ENCODE data around the gene CMYA5. TPM values are rescaled to one million over a fixed set of nuclear protein-coding genes. Genes with fewer than 3 reads are reported as not detected.
"Not testable (repeated sequence)": the region's sequence is repeated elsewhere in the genome, so short reads cannot be mapped to it uniquely, and the experiment has no call there.

Gene CMYA5
- total RNA-seq, 2 experiments from 2014 or later = 0.20 to 0.29 TPM

- CTCF ChIA-PET = interaction anchor here (0.8 to 1.1 kb wide), 2 partner anchors 11 to 208 kb away, joined by 3 to 5 read pairs; no protein-coding TSS in a partner anchor
- peaks cover 7% of the 10 kb centered on the region for H3K9me3 Mint-ChIP-seq
- DNase-seq = no peak
- H3K27me3 Mint-ChIP-seq = no peaks in the 10 kb centered on the region
- no peak overlapping the region for H3K4me3 Mint-ChIP-seq
- no peak overlapping the region for H3K27ac Mint-ChIP-seq
- POLR2A ChIA-PET = no interaction called here
- H3K36me3 Mint-ChIP-seq (ENCODE audit: low read depth) = no peaks in the 10 kb centered on the region
- H3K4me1 Mint-ChIP-seq = peaks cover 3% of the 10 kb centered on the region
Measured at GRCh38 chr5:79762929-79763328, 73.3 kb downstream of the CMYA5 start.

DNA sequence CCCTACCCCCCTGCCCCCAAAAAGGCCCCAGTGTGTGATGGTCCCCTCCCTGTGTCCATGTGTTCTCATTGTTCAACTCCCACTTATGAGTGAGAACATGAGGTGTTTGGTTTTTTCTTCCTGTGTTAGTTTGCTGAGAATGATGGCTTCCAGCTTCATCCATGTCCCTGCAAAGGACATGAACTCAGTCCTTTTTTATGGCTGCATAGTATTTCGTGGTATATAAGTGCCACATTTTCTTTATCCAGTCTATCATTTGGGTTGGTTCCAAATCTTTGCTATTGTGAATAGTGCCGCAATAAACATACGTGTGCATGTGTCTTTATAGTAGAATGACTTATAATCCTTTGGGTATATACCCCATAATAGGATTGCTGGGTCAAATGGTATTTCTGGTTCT, 74.5 kb downstream of the CMYA5 start:
- H3K27me3 Mint-ChIP-seq; H3K4me1 Mint-ChIP-seq; DNase-seq; POLR2A ChIA-PET; H3K4me3 Mint-ChIP-seq; H3K27ac Mint-ChIP-seq; H3K36me3 Mint-ChIP-seq (ENCODE audit: low read depth): not testable (repeated sequence)
- CTCF ChIA-PET = interaction anchor here (1.0 to 1.1 kb wide), 2 partner anchors 10 to 12 kb away, joined by 3 to 5 read pairs; no protein-coding TSS in a partner anchor
- H3K9me3 Mint-ChIP-seq = peaks cover 12% of the 10 kb centered on the region

- H3K4me3 Mint-ChIP-seq = no peak overlapping the region
- H3K27ac Mint-ChIP-seq = no peak overlapping the region
- peaks cover 10% of the 10 kb centered on the region for H3K9me3 Mint-ChIP-seq
- no peaks in the 10 kb centered on the region for H3K4me1 Mint-ChIP-seq
- no peak for DNase-seq
- POLR2A ChIA-PET = no interaction called here
- no peaks in the 10 kb centered on the region for H3K27me3 Mint-ChIP-seq
- H3K36me3 Mint-ChIP-seq (ENCODE audit: low read depth) = no peaks in the 10 kb centered on the region
- CTCF ChIA-PET = interaction anchor here (1.3 kb wide), 1 partner anchor 18 kb away, joined by 3 read pairs; no protein-coding TSS in a partner anchor
Measured at GRCh38 chr5:79771387-79771786, 81.8 kb downstream of the CMYA5 start.

- H3K27me3 Mint-ChIP-seq = no peaks in the 10 kb centered on the region
- ChIA-PET POLR2A (no interaction called here), CTCF (interaction anchor here (1.0 to 1.3 kb wide), 2 partner anchors 16 to 187 kb away, joined by 3 read pairs; no protein-coding TSS in a partner anchor)
- H3K4me3 Mint-ChIP-seq = no peak overlapping the region
- no peak overlapping the region for H3K27ac Mint-ChIP-seq
- H3K36me3 Mint-ChIP-seq (ENCODE audit: low read depth) = no peaks in the 10 kb centered on the region
- DNase-seq = no peak
- no peaks in the 10 kb centered on the region for H3K4me1 Mint-ChIP-seq
- peaks cover 7% of the 10 kb centered on the region for H3K9me3 Mint-ChIP-seq
Measured at GRCh38 chr5:79772651-79773050, 83.0 kb downstream of the CMYA5 start.

DNA sequence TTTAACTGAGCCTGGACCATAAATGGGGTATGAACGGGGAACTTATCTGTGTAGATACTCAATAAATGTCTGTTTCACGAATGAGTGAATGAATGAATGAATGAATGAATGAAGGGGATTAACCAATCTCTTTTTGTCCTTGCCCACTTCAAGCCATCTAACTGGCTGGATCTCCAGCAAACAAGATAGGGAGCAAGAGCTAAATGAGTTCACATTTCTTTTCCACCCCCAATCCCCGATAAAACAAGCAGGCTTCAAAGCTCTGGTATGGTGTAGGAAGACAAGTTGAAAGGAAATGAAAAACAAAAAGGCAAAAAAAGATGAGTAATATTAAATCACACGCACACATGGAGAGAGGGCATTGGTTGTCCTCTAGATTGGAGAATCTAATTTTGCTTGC, 84.0 kb downstream of the CMYA5 start:
- no peak overlapping the region for H3K4me3 Mint-ChIP-seq
- CTCF ChIA-PET = interaction anchor here (0.6 to 1.5 kb wide), 3 partner anchors 10 to 12 kb away, joined by 3 read pairs; no protein-coding TSS in a partner anchor
- H3K27ac Mint-ChIP-seq = no peak overlapping the region

DNA sequence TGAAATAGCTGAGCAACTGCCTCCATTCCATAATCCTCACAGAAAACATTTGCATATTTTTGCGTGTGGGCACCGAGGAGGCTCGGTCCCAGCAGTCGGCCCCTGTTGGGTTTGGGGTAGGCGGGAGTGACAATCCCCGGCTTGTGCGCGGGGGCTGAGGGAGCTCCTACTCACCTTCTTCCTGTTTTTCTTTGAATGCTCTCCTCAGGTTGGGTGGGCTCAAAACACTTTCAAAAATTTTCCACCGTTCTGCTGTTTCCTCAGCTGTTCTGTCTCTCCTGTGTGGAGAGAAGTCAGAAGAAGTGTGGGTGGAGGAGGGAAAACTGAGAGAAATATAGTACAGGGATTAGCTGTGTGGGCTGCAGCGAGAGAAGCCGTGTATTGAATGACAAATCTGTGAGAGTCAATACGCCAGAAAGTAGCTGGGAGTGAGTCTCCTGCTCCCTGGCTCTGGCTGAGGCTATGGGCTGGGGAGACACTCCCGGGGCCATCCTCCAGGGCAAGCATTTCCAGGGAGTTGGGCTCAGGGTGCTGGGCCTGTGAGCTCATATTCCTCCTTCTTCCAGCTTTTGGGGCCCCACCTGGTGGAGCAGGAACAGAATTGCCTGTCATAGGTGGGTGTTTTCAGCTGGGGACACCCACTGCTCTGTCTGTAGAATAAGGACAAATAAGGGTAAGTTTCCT, 84.7 kb downstream of the CMYA5 start:
- ChIA-PET CTCF (interaction anchor here (0.6 to 1.5 kb wide), 4 partner anchors 10 to 12 kb away, joined by 3 read pairs; no protein-coding TSS in a partner anchor), POLR2A (no interaction called here)
- Mint-ChIP-seq H3K4me1 (no peaks in the 10 kb centered on the region), H3K4me3 (no peak overlapping the region), H3K36me3 (ENCODE audit: low read depth) (no peaks in the 10 kb centered on the region), H3K27ac (no peak overlapping the region), H3K27me3 (no peaks in the 10 kb centered on the region), H3K9me3 (peaks cover 2% of the 10 kb centered on the region)
- peak; percentile 10 for DNase-seq

More for the DNA sequence above, 84.0 kb downstream of the CMYA5 start:
- Mint-ChIP-seq H3K4me1 (no peaks in the 10 kb centered on the region), H3K9me3 (peaks cover 6% of the 10 kb centered on the region), H3K36me3 (ENCODE audit: low read depth) (no peaks in the 10 kb centered on the region), H3K27me3 (no peaks in the 10 kb centered on the region)
- POLR2A ChIA-PET = no interaction called here
- no peak for DNase-seq

GRCh38 chr5:79774855-79775237, 85.2 kb downstream of the CMYA5 start:
- ChIA-PET CTCF (interaction anchor here (0.9 to 1.5 kb wide), 2 partner anchors 11 kb away, joined by 3 read pairs; no protein-coding TSS in a partner anchor), POLR2A (no interaction called here)
- H3K4me3 Mint-ChIP-seq = no peak overlapping the region

DNA sequence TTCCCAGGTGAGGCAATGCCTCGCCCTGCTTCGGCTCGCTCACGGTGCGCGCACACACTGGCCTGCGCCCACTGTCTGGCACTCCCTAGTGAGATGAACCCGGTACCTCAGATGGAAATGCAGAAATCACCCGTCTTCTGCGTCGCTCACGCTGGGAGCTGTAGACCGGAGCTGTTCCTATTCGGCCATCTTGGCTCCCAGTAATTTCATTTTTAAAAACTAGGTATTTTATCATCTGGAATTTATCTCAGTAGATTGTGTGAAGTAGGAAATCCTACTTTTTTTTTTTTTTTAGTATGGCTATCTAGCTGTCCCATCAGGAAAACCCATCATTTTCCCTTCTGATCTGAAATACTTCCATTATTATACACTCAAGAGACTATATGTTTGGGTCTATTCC, 95.1 kb downstream of the CMYA5 start:
- H3K27ac Mint-ChIP-seq; H3K27me3 Mint-ChIP-seq; DNase-seq; H3K9me3 Mint-ChIP-seq; H3K4me1 Mint-ChIP-seq; H3K36me3 Mint-ChIP-seq (ENCODE audit: low read depth): not testable (repeated sequence)
- ChIA-PET CTCF (interaction anchor here (0.6 to 0.7 kb wide), 2 partner anchors 11 to 174 kb away, joined by 3 read pairs; no protein-coding TSS in a partner anchor), POLR2A (interaction anchor here (0.7 kb wide), 2 partner anchors 9 to 1382 kb away, joined by 5 to 6 read pairs; no protein-coding TSS in a partner anchor)
- peak overlapping the region; percentile 41 for H3K4me3 Mint-ChIP-seq

More at GRCh38 chr5:79774855-79775237, 85.2 kb downstream of the CMYA5 start:
- H3K27ac Mint-ChIP-seq = no peak overlapping the region
- H3K9me3 Mint-ChIP-seq = peaks cover 2% of the 10 kb centered on the region
- H3K36me3 Mint-ChIP-seq (ENCODE audit: low read depth) = no peaks in the 10 kb centered on the region
- no peak for DNase-seq
- H3K27me3 Mint-ChIP-seq = no peaks in the 10 kb centered on the region
- H3K4me1 Mint-ChIP-seq = no peaks in the 10 kb centered on the region

GRCh38 chr5:79785983-79786382, 96.3 kb downstream of the CMYA5 start:
- DNase-seq = no peak
- no peak overlapping the region for H3K27ac Mint-ChIP-seq
- H3K27me3 Mint-ChIP-seq = no peaks in the 10 kb centered on the region
- no peaks in the 10 kb centered on the region for H3K4me1 Mint-ChIP-seq
- no peak overlapping the region for H3K4me3 Mint-ChIP-seq
- no peaks in the 10 kb centered on the region for H3K36me3 Mint-ChIP-seq (ENCODE audit: low read depth)
- H3K9me3 Mint-ChIP-seq = no peaks in the 10 kb centered on the region
- POLR2A ChIA-PET = no interaction called here
- CTCF ChIA-PET = interaction anchor here (0.7 kb wide), 1 partner anchor 11 kb away, joined by 3 read pairs; no protein-coding TSS in a partner anchor

- ChIA-PET CTCF (no interaction called here), POLR2A (no interaction called here)
- no peaks in the 10 kb centered on the region for H3K36me3 Mint-ChIP-seq (ENCODE audit: low read depth)
- no peak for DNase-seq
- H3K4me1 Mint-ChIP-seq = no peaks in the 10 kb centered on the region
- H3K9me3 Mint-ChIP-seq = no peaks in the 10 kb centered on the region
- H3K27ac Mint-ChIP-seq = no peak overlapping the region
- H3K4me3 Mint-ChIP-seq = no peak overlapping the region
- no peaks in the 10 kb centered on the region for H3K27me3 Mint-ChIP-seq
Measured at GRCh38 chr5:79787448-79787847, 97.8 kb downstream of the CMYA5 start.

- Mint-ChIP-seq H3K36me3 (ENCODE audit: low read depth) (no peaks in the 10 kb centered on the region), H3K9me3 (no peaks in the 10 kb centered on the region), H3K4me1 (no peaks in the 10 kb centered on the region), H3K27me3 (no peaks in the 10 kb centered on the region), H3K4me3 (no peak overlapping the region), H3K27ac (no peak overlapping the region)
- ChIA-PET POLR2A (no interaction called here), CTCF (no interaction called here)
- no peak for DNase-seq
Measured at GRCh38 chr5:79791843-79792242, 102.2 kb downstream of the CMYA5 start.

GRCh38 chr5:79792463-79792862, 102.8 kb downstream of the CMYA5 start:
- H3K4me3 Mint-ChIP-seq = no peak overlapping the region
- DNase-seq = no peak
- H3K36me3 Mint-ChIP-seq (ENCODE audit: low read depth) = no peaks in the 10 kb centered on the region
- ChIA-PET CTCF (no interaction called here), POLR2A (no interaction called here)
- H3K4me1 Mint-ChIP-seq = no peaks in the 10 kb centered on the region
- H3K27me3 Mint-ChIP-seq = no peaks in the 10 kb centered on the region
- no peak overlapping the region for H3K27ac Mint-ChIP-seq
- H3K9me3 Mint-ChIP-seq = no peaks in the 10 kb centered on the region

DNA sequence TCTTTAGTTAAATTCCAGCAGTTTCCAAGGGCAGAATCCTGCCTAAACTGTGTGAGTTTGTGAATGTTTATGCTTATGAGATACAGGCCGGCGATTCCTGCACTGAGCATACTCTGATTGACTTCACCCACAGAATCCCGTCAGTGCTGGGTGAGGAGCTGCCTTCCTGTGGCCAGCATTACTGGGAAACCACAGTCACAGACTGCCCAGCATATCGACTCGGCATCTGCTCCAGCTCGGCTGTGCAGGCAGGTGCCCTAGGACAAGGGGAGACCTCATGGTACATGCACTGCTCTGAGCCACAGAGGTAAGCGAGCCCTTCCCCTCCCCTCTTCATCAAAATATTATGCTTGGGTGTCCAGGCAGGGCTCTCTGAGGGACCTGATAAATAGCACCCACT, 103.7 kb downstream of the CMYA5 start:
- CTCF ChIA-PET = no interaction called here
- H3K9me3 Mint-ChIP-seq = peaks cover under 1% of the 10 kb centered on the region

More for the DNA sequence above, 103.7 kb downstream of the CMYA5 start:
- Mint-ChIP-seq H3K27ac (no peak overlapping the region), H3K27me3 (no peaks in the 10 kb centered on the region), H3K36me3 (ENCODE audit: low read depth) (no peaks in the 10 kb centered on the region), H3K4me3 (no peak overlapping the region), H3K4me1 (no peaks in the 10 kb centered on the region)
- no peak for DNase-seq
- POLR2A ChIA-PET = no interaction called here

Data from activated CD4-positive, alpha-beta T cell treated with anti-CD3 and anti-CD28 coated beads, Interleukin-2, amount 10 ng/mL, durations not matched to agents 7 days and 5 days (primary cell).